Mucosa of descending colon (tissue), 3 donors: ENCODE measurements around the gene SPINK9. TPM values are rescaled to one million over a fixed set of nuclear protein-coding genes. Genes with fewer than 3 reads are reported as not detected.

ENCODE experiments used
- ATAC-seq: fragments of 200-7000 bp; cut with Tn5 transposase; one replicate; pipeline ENCODE4 v1.9.1; 2020; ENCODE audit warnings: mild to moderate bottlenecking, moderate library complexity
- DNase-seq, 3 donors: peaks; one replicate each; pipeline ENCODE4 v3.0.0-alpha.2; 2020
- H3K36me3 ChIP-seq: fragments of 200-600 bp; one replicate; pipeline ENCODE4 v1.8.0; 2021; ENCODE audit warnings: low read depth, mild to moderate bottlenecking
- H3K4me1 ChIP-seq: fragments of 200-600 bp; one replicate; pipeline ENCODE4 v1.8.0; 2021; ENCODE audit warnings: low read depth, mild to moderate bottlenecking
- H3K4me3 ChIP-seq: fragments of 200-600 bp; one replicate; pipeline ENCODE4 v1.8.0; 2021; ENCODE audit warnings: mild to moderate bottlenecking
- H3K9me3 ChIP-seq: fragments of 200-600 bp; one replicate; pipeline ENCODE4 v1.8.0; 2021; ENCODE audit warnings: mild to moderate bottlenecking
- intact Hi-C, 2 donors: fragments of 100-400 bp; cut with DNase I in 1 of 2; cut with micrococcal nuclease in 1 of 2; formaldehyde crosslinking; loops; one replicate each; pipeline versions ENCODE4 v1.11.0 to v1.11.1; 2022; cut with DNase I, micrococcal nuclease
- long read RNA-seq, 2 donors: library from polyadenylated mRNA; unstranded; transcript quantifications; one replicate each; pipeline ENCODE4 v2.0.0, GENCODE V29; 2019 to 2021
- total RNA-seq, 3 donors: library from RNA; stranded (reverse); fragmentation: NEBNext Ultra II Directional in 2 of 3; extraction: Animal tissue kit (Norgen Biotek cat#: 25700) in 2 of 3; gene quantifications; one replicate each; pipeline versions ENCODE4 v1.2.1 to v1.2.4, GENCODE V29; 2021 to 2023
- TF ChIP-seq, protein P1 (sequence below): fragments of 200-600 bp; IDR thresholded peaks from one replicate; pipeline ENCODE4 v1.8.0; 2022; ENCODE audit warnings: antibody characterized with exemption, mild to moderate bottlenecking
- donor health status: DM: no; HTN: no; CAD: no; lungs with moderate emphysema.
- donor health status: DM: no; HTN: no; CAD: no.
- donor health status: DM: no; HTN: yes; CAD: no.

The SPINK9 gene
- not detected for total RNA-seq
- long read RNA-seq, donor 1, partial matches to known transcripts: 0 of 1 reads
- long read RNA-seq, donor 1, other reads (novel, unspliced or antisense): 0 of 1 reads
- long read RNA-seq, donor 2: 0 reads

- ATAC-seq: no peak
- DNase-seq: no peak
- Histone ChIP-seq H3K9me3 (no peaks in the 10 kb centered on the region), H3K36me3 (no peaks in the 10 kb centered on the region), H3K4me3 (no peak within 1 kb of the TSS), H3K4me1 (no peaks in the 10 kb centered on the region)
- intact Hi-C loops: no loop called here
- TF ChIP-seq, protein P1, sequence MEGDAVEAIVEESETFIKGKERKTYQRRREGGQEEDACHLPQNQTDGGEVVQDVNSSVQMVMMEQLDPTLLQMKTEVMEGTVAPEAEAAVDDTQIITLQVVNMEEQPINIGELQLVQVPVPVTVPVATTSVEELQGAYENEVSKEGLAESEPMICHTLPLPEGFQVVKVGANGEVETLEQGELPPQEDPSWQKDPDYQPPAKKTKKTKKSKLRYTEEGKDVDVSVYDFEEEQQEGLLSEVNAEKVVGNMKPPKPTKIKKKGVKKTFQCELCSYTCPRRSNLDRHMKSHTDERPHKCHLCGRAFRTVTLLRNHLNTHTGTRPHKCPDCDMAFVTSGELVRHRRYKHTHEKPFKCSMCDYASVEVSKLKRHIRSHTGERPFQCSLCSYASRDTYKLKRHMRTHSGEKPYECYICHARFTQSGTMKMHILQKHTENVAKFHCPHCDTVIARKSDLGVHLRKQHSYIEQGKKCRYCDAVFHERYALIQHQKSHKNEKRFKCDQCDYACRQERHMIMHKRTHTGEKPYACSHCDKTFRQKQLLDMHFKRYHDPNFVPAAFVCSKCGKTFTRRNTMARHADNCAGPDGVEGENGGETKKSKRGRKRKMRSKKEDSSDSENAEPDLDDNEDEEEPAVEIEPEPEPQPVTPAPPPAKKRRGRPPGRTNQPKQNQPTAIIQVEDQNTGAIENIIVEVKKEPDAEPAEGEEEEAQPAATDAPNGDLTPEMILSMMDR: no peak
Observed at GRCh38 chr5:148335259-148335658, at the start of gene SPINK9. Gene SPINK9, plus strand, starts transcription at chr5:148335559. Its CDS starts 55 bp downstream, at chr5:148335614.

DNA sequence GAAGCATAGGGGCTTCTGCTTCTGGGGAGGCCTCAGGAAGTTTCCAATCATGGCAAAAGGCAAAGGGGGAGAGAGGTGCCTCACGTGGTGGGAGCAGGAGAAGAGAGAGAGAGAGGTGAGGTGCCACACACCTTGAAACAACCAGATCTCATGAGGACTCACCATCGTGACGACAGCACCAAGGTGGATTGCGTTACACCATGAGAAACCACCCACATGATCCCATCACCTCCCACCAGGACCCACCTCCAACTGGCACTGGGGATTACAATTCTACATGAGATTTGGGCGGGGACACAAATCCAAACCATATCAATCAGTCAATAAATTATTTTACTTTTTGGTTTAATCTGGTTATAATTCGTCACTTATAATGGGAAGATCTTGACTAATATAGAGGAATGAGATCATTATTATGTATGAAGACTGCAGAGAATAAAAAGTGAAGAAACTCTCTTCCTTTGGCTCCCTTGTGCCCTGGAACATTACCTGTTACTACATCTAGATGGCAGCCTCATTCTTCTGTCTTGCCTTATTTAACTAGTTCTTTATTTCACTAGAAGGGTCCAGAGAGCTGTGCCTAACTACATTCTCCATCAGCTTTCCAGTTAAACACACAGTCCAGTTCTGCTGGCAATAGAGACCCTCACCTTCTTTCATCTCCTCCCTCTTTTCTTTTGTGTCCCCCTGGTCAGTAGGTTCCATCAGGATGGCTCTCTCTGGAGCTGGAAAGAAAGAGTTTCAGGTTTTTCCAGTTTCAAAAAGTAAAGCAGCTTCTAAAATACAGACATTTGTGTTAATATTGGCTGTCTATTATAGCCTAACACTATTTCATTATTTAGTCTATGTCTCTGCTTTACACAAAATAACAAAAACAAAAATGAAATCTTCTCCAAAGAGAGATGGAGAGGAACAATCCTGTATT lies 44.8 kb upstream of the SPINK9 start:
- peak in 1 of 3 donors; percentile 3 for DNase-seq
- ATAC-seq: peak; percentile 42
- Histone ChIP-seq H3K4me1 (no peaks in the 10 kb centered on the region), H3K36me3 (no peaks in the 10 kb centered on the region), H3K9me3 (no peaks in the 10 kb centered on the region), H3K4me3 (no peak overlapping the region)
- TF ChIP-seq, protein P1: no peak
- intact Hi-C loops: no loop called here

- no peak overlapping the region for H3K4me3 ChIP-seq
- no peak for ATAC-seq
- intact Hi-C loops: no loop called here
- DNase-seq: no peak
- TF ChIP-seq, protein P1: no peak
- H3K9me3 ChIP-seq: no peaks in the 10 kb centered on the region
- H3K36me3 ChIP-seq: no peaks in the 10 kb centered on the region
- H3K4me1 ChIP-seq: no peaks in the 10 kb centered on the region
Observed at GRCh38 chr5:148297731-148298130, 37.6 kb upstream of the SPINK9 start.

DNA sequence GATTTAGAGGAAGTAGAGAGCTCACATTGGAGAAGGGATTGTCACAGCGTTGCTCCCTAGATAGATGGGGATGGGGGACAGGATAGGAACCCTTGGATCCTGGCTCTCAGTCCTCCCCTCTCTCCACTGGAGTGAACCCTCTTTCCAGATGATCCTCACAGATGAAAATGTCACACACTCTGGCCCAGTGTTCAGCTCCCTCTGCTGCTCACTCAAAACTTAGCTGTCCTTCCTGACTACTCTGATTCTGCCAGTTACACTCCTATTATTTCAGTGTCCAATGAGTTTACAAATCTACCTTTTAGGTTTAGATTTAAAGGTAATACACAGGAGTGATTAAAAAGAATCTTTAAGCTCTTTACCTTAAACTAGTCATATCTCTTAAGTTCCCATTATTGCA lies 28.9 kb upstream of the SPINK9 start:
- Histone ChIP-seq H3K9me3 (no peaks in the 10 kb centered on the region), H3K4me1 (no peaks in the 10 kb centered on the region), H3K4me3 (no peak overlapping the region), H3K36me3 (no peaks in the 10 kb centered on the region)
- intact Hi-C loops: no loop called here
- ATAC-seq (no peak), DNase-seq (no peak)
- TF ChIP-seq, protein P1: no peak

DNA sequence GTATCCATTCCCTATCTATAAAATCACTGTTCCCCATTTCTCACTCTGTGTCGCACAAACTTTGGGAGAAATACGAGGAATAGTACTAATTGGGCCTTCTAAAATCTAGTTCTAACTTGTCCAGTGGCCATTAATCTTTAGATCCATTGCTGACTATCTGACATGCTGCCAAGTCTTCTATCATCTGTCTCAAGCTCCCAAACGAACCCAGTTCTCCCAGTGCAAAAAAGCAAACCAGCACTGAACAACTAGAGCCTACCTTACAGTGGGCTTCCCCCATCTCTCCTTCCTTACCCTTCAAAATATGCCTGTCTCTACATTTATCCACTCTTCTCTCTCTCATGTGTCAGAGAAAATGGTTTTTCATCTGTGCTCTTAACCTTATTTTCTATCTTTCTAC lies 26.3 kb upstream of the SPINK9 start:
- Histone ChIP-seq H3K9me3 (no peaks in the 10 kb centered on the region), H3K36me3 (no peaks in the 10 kb centered on the region), H3K4me1 (no peaks in the 10 kb centered on the region), H3K4me3 (no peak overlapping the region)
- TF ChIP-seq, protein P1: no peak
- intact Hi-C loops: no loop called here
- ATAC-seq (no peak), DNase-seq (no peak)
